K562 (cell line): ENCODE results near the gene CRIP3. TPM values are rescaled to one million over a fixed set of nuclear protein-coding genes. Genes with fewer than 3 reads are reported as not detected.

Experiments used
- BHLHE40 ChIP-seq: IDR thresholded peaks from 2 replicates; pipeline ENCODE4 v1.6.1; 2011; ENCODE audit warnings: low read length, improper control_type of control experiment
- CREB1 ChIP-seq, 2 experiments: sonication (generic) in 1 of 2; formaldehyde crosslinking in 1 of 2; IDR thresholded peaks; 2 replicates each; pipeline versions ENCODE4 v1.6.1 to v1.8.0; 2012 to 2022; ENCODE audit warnings: inconsistent platforms in 1 of 2, mild to moderate bottlenecking in 1 of 2, missing genetic modification reagents in 1 of 2, moderate library complexity in 1 of 2
- ELF4 ChIP-seq: fragments of 450-650 bp; formaldehyde crosslinking; IDR thresholded peaks from 2 replicates; pipeline ENCODE4 v1.4.0; 2022; ENCODE audit warnings: missing genetic modification characterization
- KDM1A ChIP-seq, 2 experiments: fragments of 450-650 bp; IDR thresholded peaks; 2 replicates each; pipeline ENCODE4 v1.6.1; 2016; ENCODE audit warnings: mild to moderate bottlenecking in 2 of 2
- MTA2 ChIP-seq: fragments of 450-650 bp; IDR thresholded peaks from 2 replicates; pipeline ENCODE4 v1.6.1; 2016; ENCODE audit warnings: low read depth
- MTA3 ChIP-seq: fragments of 450-650 bp; formaldehyde crosslinking; IDR thresholded peaks from 2 replicates; pipeline ENCODE4 v1.6.1; 2017; ENCODE audit warnings: mild to moderate bottlenecking, borderline replicate concordance
- PHF20 ChIP-seq: fragments of 450-650 bp; IDR thresholded peaks from 2 replicates; pipeline ENCODE4 v1.6.1; 2018; ENCODE audit not compliant: partially characterized antibody
- PHF8 ChIP-seq: fragments of 200-600 bp; sonication (generic); IDR thresholded peaks from 2 replicates; pipeline ENCODE4 v1.6.1; 2012; ENCODE audit warnings: mixed run types, mild to moderate bottlenecking, inconsistent platforms, low read length, moderate library complexity, borderline replicate concordance
- POLR3A ChIP-seq: IDR thresholded peaks from 2 replicates; pipeline ENCODE4 v1.6.1; 2011; ENCODE audit warnings: borderline replicate concordance, mild to moderate bottlenecking, moderate library complexity; ENCODE audit not compliant: insufficient read length, insufficient read depth; ENCODE audit errors: extremely low read depth
- SMARCE1 ChIP-seq: fragments of 450-650 bp; IDR thresholded peaks from 2 replicates; pipeline ENCODE4 v1.7.1; 2016; ENCODE audit warnings: mild to moderate bottlenecking
- SUPT5H ChIP-seq: fragments of 450-650 bp; IDR thresholded peaks from 2 replicates; pipeline ENCODE4 v1.6.1; 2016
- ZNF583 ChIP-seq: fragments of 250-450 bp; sonication (Bioruptor Pico); IDR thresholded peaks from 2 replicates; pipeline ENCODE4 v1.4.0; 2020
- polyA plus RNA-seq, 8 experiments: library from polyadenylated mRNA; depleted of rRNA in 4 of 8; stranded (reverse) in 5 of 8; unstranded in 3 of 8; fragments of >200 nt; fragmentation: Nextera tagmentation in 2 of 8; fragmentation: Illumina TruSeq in 1 of 8; extraction: Ambion mirVana in 2 of 8; extraction: Trizol in 1 of 8; gene quantifications; 2 replicates each; pipeline versions ENCODE4 v1.2.1 to v1.2.3, GENCODE V29; 2011 to 2014; ENCODE audit warnings: inconsistent platforms in 1 of 8, missing spikeins in 1 of 8
- total RNA-seq, 7 experiments: library from RNA; depleted of rRNA in 6 of 7; stranded (reverse); fragments of >200 nt in 6 of 7; fragmentation: Illumina TruSeq in 2 of 7; extraction: Trizol in 2 of 7; gene quantifications; 2 replicates each; pipeline versions ENCODE4 v1.2.1 to v1.2.3, GENCODE V29; 2011 to 2021; ENCODE audit warnings: low replicate concordance in 1 of 7
- TF ChIP-seq, protein P1 (sequence below): fragments of 200-600 bp; sonication (generic); IDR thresholded peaks from one replicate; pipeline ENCODE4 v1.6.1; 2012; ENCODE audit warnings: mild to moderate bottlenecking, low read depth, low read length, inconsistent platforms
- TF ChIP-seq, protein P2 (sequence below): fragments of 450-650 bp; formaldehyde crosslinking; IDR thresholded peaks from 2 replicates; pipeline ENCODE4 v1.4.0; 2022; ENCODE audit warnings: missing genetic modification characterization

CRIP3 gene
- total and polyA plus RNA-seq, 9 of the 15 experiments (the other 6 are each of a cell fraction or from before 2014, with no cell fraction given): 0.36 to 2.1 (median 0.87) TPM

DNA sequence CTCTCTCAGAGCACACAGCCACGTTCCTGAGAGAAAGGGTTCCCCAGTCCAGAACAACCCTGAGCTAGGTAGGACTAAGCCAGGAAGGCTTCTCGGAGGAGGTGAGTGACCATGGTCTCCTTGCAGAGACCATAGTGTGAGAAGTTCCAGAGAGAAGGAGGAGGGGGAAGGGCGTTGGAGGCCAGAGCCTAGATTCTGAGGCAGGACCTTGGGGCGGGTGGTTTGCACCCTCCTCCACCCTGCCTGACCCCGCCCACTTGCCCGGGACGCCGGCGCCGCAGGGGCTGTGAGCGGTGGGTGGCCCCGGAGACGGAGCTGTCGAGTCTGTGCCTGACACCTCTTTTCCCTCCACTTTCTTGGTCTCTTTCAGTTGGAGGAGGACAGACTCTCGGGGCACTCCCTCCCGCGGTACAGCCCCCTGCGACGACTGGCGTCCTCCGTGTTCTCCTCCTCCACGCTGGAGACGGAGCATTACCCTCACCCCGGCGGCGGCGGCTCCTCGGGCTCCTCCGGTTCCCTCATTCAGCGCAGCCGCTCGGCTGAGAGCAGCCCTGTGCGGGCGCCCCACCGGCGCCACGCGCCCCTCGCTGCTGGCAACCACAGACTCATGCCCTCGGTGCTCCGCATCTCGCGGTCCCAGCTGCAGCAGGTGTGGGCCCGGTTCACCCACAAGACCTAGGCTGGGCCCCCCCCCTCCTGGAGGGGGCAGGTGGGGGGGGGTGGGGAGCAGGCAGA is 39.2 kb downstream of the CRIP3 start (continued):
- TF ChIP-seq, protein P1, sequence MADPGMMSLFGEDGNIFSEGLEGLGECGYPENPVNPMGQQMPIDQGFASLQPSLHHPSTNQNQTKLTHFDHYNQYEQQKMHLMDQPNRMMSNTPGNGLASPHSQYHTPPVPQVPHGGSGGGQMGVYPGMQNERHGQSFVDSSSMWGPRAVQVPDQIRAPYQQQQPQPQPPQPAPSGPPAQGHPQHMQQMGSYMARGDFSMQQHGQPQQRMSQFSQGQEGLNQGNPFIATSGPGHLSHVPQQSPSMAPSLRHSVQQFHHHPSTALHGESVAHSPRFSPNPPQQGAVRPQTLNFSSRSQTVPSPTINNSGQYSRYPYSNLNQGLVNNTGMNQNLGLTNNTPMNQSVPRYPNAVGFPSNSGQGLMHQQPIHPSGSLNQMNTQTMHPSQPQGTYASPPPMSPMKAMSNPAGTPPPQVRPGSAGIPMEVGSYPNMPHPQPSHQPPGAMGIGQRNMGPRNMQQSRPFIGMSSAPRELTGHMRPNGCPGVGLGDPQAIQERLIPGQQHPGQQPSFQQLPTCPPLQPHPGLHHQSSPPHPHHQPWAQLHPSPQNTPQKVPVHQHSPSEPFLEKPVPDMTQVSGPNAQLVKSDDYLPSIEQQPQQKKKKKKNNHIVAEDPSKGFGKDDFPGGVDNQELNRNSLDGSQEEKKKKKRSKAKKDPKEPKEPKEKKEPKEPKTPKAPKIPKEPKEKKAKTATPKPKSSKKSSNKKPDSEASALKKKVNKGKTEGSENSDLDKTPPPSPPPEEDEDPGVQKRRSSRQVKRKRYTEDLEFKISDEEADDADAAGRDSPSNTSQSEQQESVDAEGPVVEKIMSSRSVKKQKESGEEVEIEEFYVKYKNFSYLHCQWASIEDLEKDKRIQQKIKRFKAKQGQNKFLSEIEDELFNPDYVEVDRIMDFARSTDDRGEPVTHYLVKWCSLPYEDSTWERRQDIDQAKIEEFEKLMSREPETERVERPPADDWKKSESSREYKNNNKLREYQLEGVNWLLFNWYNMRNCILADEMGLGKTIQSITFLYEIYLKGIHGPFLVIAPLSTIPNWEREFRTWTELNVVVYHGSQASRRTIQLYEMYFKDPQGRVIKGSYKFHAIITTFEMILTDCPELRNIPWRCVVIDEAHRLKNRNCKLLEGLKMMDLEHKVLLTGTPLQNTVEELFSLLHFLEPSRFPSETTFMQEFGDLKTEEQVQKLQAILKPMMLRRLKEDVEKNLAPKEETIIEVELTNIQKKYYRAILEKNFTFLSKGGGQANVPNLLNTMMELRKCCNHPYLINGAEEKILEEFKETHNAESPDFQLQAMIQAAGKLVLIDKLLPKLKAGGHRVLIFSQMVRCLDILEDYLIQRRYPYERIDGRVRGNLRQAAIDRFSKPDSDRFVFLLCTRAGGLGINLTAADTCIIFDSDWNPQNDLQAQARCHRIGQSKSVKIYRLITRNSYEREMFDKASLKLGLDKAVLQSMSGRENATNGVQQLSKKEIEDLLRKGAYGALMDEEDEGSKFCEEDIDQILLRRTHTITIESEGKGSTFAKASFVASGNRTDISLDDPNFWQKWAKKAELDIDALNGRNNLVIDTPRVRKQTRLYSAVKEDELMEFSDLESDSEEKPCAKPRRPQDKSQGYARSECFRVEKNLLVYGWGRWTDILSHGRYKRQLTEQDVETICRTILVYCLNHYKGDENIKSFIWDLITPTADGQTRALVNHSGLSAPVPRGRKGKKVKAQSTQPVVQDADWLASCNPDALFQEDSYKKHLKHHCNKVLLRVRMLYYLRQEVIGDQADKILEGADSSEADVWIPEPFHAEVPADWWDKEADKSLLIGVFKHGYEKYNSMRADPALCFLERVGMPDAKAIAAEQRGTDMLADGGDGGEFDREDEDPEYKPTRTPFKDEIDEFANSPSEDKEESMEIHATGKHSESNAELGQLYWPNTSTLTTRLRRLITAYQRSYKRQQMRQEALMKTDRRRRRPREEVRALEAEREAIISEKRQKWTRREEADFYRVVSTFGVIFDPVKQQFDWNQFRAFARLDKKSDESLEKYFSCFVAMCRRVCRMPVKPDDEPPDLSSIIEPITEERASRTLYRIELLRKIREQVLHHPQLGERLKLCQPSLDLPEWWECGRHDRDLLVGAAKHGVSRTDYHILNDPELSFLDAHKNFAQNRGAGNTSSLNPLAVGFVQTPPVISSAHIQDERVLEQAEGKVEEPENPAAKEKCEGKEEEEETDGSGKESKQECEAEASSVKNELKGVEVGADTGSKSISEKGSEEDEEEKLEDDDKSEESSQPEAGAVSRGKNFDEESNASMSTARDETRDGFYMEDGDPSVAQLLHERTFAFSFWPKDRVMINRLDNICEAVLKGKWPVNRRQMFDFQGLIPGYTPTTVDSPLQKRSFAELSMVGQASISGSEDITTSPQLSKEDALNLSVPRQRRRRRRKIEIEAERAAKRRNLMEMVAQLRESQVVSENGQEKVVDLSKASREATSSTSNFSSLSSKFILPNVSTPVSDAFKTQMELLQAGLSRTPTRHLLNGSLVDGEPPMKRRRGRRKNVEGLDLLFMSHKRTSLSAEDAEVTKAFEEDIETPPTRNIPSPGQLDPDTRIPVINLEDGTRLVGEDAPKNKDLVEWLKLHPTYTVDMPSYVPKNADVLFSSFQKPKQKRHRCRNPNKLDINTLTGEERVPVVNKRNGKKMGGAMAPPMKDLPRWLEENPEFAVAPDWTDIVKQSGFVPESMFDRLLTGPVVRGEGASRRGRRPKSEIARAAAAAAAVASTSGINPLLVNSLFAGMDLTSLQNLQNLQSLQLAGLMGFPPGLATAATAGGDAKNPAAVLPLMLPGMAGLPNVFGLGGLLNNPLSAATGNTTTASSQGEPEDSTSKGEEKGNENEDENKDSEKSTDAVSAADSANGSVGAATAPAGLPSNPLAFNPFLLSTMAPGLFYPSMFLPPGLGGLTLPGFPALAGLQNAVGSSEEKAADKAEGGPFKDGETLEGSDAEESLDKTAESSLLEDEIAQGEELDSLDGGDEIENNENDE: no peak
- TF ChIP-seq MTA2 (no peak), ZNF583 (no peak), CREB1 (IDR thresholded peaks at IDR 0.05) (no peak), CREB1 (CRISPR knock-in tag; IDR thresholded peaks at IDR 0.05) (no peak), BHLHE40 (no peak), POLR3A (no peak), PHF8 (no peak), MTA3 (0 out of 2 replicates have a peak, but pooled peaks have one; percentile 25), ELF4 (CRISPR knock-in tag) (no peak), SUPT5H (no peak), KDM1A (IDR thresholded peaks at IDR 0.05) (0 out of 4 replicates have a peak, but pooled peaks have one; percentile 42 to 66), PHF20 (peak; percentile 39), SMARCE1 (no peak)
- TF ChIP-seq, protein P2, sequence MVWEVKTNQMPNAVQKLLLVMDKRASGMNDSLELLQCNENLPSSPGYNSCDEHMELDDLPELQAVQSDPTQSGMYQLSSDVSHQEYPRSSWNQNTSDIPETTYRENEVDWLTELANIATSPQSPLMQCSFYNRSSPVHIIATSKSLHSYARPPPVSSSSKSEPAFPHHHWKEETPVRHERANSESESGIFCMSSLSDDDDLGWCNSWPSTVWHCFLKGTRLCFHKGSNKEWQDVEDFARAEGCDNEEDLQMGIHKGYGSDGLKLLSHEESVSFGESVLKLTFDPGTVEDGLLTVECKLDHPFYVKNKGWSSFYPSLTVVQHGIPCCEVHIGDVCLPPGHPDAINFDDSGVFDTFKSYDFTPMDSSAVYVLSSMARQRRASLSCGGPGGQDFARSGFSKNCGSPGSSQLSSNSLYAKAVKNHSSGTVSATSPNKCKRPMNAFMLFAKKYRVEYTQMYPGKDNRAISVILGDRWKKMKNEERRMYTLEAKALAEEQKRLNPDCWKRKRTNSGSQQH (CRISPR knock-in tag): no peak
